GM18508 (cell line): ENCODE measurements around the gene EN2.
"Not testable (repeated sequence)": the region's sequence is repeated elsewhere in the genome, so short reads cannot be mapped to it uniquely, and the experiment has no call there.

Experiments
- ATAC-seq: cut with Tn5 transposase; IDR thresholded peaks from one replicate; pipeline ENCODE4 v1.9.1; 2021; ENCODE audit warnings: moderate number of reproducible peaks; ENCODE audit not compliant: insufficient read depth, unreplicated experiment

EN2 gene

DNA sequence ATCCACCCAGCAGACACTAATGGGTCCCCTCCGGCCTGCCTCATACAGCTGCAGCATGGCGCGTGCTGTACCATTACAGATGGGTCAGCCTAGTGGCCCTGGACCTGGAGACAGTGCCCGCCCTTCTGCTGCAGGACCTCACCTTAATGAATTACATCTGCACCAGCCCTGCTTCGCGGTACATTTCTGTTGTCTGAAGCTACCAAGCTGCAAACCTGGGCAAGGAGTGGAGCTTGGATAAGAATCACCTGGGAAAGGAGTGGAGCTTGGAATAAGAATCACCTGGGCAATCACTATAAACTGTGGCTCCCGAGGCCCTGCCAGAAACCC is 33.0 kb upstream of the EN2 start:
- no peak for ATAC-seq

GRCh38 chr7:155425887-155426286 is 32.0 kb upstream of the EN2 start:
- no peak for ATAC-seq

DNA sequence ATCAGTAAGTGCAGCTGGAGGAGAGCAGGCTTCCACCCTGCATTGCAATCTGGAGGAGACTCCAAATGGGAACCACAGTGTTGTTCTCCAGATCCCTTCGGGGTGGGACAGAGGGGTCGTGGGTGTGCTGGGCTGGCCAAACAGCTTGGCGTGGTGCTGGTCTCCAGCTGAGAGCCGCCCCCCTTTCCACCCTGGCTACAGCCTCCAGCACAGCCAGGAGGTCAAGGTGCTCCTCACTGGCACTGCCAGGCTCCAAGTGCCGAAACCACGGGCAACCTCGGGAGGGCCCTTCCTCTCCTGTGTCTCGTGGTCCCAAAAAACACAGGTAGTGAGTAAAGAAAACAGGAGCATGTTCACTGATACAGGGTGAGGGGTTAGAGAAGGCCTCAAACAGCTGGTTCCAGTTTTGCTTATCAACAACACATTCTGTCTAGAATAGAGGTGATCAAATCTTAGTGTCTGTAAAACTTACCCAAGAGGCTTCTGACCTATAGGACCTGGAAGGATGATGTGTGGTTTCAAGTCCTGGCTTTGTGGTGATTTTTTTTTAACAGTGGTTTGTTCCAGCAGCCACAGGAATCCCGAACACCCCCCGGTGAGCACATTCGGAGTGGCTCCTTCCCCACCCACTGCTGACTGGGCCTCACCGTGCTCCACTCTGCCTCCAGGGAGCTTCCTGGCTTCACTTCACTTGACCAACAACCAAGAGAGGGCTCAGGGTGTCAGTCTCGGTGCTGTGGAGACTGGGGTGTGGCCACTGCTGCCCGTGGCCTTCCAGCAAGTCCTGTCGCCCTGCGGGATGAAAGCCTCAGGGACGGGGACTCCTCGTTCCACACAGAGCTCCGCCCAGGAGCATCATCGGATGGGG is 31.2 kb upstream of the EN2 start:
- ATAC-seq = no peak

DNA sequence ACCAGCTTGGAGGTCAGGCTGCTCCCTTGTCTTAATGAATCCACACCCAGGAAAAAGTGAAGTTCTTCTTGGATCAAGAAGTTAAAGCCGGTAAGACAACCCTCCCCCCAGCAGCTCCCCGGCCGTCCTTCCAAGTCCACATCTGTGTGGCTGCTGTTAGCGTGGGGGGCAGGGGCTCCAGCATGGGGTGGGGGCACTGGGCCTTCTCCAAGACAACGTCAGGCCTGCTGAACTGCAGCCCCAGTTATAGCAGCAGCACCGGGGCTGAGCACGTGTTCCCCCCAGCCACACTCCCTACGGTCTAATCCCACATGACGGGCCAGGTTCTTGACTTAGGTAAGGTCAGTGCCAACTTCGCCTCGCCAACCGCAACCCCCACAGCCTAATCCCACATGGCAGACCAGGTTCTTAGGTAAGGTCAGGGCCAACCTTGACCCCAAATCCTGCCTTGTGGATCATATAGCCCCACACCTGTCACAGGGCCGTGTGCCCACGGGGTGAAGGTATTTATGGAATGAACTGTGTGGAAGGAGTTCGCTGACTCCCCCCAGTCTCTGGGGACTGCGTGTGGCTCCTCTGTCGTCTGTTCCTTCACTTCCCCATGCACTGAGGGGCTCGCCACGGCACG is 30.4 kb upstream of the EN2 start:
- ATAC-seq = no peak

DNA sequence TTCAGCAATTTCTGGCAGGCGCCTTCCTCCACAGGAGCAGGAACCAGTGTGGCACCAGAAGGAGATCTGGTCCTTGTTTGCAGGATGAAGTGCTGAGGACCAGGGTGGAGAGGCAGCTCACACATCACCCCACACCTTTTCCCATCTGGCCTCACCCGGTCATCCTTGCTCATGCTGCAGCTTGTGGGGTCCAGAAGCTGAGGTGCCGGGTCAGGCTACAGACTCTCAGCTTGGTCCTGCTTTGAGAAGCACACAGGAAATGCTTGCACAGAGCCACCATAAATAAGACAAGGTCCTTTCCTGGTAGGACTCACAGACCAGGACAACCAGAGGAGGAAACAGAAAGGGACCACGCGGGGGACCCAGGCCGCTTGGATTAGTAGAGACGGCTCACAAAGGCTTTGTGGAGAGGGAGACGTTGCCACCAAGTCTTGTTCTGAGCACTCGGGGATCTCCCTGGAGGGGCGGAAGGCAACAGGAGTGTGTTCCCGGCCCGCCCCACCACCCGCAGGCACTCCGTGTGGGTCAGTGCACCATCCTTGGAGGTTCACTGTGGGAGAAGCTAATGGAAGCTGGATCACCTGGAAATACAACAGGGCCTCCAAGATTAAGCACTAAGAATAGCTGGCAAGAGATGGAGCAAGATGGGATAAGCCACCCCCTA is 29.6 kb upstream of the EN2 start:
- no peak for ATAC-seq

GRCh38 chr7:155429651-155430050 is 28.3 kb upstream of the EN2 start:
- ATAC-seq = no peak

DNA sequence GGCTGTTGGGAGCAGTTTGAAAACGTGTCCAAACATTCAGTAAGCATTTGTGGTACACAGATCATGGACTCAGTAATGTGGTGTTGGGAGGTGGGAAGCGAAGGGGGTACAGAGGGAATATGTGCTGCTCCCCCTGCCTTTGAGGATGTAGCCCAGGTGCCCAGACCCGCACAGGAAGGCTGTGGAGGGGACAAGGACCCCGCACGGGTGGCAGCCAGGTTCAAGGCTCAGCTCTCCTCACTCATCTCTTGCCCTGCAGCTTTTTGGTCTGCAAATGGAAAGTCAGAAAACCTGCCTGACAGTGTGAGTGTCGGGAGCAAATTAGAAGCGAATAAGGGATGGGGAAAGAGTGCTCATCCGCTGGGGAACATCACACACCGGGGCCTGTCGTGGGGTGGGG is 27.3 kb upstream of the EN2 start:
- no peak for ATAC-seq

GRCh38 chr7:155431231-155431630 is 26.7 kb upstream of the EN2 start:
- no peak for ATAC-seq

GRCh38 chr7:155431711-155432110 is 26.2 kb upstream of the EN2 start:
- ATAC-seq = no peak

DNA sequence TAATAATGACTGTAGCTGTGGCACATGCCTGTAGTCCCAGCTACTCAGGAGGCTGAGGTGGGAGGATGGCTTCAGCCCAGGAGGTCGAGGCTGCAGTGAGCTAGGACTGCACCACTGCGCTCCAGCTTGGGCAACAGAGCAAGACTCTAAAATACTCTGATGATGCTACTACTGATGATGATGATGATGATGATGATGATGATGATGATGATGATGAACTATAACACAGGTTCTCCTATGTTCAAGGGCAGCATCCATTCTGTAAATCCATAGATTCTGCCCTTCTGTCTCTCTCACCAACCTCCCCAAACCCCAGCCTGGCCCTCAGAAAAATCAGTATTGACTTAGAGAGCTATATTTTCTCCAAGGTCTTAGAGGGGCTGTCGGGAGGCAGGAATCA is 22.8 kb upstream of the EN2 start:
- ATAC-seq = no peak

- ATAC-seq = no peak
Measured at GRCh38 chr7:155437836-155438235, 20.1 kb upstream of the EN2 start.

DNA sequence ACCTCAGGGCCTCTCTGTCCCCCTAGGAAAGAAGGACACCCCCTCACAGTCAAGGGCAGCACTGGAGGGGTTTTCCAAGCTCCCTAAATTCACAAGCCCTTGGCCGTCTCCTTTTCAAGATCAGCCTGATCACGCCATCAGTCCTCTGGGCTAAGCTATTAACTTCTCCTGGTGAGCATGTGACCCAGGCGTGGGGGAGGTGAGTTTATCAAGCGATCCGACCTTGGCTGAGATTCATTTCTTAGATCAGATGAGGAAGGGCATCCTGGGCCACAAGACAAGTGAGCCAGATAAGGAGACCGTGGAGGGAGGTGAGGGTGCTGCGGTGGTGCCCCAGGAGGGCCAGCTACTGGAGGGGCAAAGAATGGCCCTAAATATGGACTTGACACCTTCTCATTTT is 19.2 kb upstream of the EN2 start:
- no peak for ATAC-seq

DNA sequence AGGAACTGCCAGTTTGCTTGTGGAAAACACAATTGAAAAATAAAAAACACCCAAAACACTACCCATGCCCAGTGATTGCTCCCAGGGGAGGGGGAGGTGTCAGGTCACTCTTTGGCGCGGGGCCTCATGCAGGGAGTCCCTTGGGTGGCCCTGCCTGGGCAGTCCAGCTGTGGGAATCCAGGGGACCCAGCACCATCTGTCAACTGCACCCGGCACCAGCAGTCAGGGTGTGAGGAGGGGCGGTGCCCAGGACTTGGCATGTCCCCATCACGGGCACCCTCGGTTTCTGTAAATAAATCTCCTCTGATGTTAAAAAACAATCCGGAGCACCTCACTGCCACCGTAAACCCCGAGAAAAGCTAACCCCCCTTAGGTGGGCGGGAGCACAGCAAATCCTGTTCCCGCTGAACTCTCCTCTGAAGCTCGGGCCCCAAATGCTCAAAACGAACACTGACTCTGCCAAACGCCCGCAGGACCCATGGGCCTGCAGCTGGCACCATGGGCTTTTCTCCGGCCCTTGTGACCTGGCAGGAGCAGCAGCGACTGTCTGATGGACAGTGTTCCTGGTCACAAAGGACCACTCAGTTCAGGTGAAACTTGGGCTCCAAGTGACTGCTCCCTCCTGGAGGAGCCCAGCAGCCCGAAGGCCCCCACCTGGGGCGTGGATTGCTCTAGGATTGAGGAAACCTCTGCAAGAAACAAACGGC is 18.5 kb upstream of the EN2 start:
- ATAC-seq = no peak

- ATAC-seq = no peak
Measured at GRCh38 chr7:155440018-155440410, 17.9 kb upstream of the EN2 start.

DNA sequence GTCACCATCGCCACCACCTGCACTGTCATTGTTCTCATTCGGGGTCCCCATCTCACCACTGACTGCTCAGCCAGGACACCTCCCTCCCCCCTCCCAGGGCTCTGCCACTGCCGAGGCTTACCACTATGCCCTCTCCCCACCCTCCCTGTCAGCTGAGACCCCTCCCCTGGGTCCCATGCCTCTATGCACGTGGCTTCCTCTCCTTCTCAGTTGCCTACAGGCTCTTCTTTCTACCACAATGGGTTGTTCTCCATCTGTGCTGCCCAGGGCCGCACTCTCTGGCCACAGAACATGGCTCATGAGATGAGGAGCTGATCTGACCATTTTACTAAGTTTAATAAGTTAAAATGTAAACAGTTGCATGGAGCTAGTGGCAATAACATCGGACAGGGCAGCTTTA is 16.1 kb upstream of the EN2 start:
- no peak for ATAC-seq

- no peak for ATAC-seq
Measured at GRCh38 chr7:155444746-155445145, 13.2 kb upstream of the EN2 start.

- not testable (repeated sequence) for ATAC-seq
Measured at GRCh38 chr7:155445606-155446005, 12.3 kb upstream of the EN2 start.

- ATAC-seq = no peak
Measured at GRCh38 chr7:155447603-155448002, 10.3 kb upstream of the EN2 start.

DNA sequence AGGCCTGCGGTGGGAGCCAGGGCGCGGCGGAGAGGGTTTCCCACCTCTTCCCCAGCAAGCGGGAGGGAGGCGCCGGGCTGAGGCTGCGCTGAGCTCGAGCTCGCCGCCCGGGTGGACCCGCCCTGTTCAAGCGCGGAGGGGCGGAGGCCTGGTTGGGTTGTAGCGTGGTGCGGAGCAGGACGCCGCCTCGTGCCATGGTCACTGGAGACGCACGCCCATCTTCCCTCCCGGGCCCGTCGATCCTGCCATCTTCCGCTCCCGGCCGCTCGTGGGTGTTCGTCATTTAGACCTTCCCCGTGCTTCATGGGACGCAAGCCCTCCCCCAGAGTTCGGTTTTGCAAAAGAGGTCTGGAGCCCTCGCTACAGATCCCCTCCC is 9.3 kb upstream of the EN2 start:
- no peak for ATAC-seq

DNA sequence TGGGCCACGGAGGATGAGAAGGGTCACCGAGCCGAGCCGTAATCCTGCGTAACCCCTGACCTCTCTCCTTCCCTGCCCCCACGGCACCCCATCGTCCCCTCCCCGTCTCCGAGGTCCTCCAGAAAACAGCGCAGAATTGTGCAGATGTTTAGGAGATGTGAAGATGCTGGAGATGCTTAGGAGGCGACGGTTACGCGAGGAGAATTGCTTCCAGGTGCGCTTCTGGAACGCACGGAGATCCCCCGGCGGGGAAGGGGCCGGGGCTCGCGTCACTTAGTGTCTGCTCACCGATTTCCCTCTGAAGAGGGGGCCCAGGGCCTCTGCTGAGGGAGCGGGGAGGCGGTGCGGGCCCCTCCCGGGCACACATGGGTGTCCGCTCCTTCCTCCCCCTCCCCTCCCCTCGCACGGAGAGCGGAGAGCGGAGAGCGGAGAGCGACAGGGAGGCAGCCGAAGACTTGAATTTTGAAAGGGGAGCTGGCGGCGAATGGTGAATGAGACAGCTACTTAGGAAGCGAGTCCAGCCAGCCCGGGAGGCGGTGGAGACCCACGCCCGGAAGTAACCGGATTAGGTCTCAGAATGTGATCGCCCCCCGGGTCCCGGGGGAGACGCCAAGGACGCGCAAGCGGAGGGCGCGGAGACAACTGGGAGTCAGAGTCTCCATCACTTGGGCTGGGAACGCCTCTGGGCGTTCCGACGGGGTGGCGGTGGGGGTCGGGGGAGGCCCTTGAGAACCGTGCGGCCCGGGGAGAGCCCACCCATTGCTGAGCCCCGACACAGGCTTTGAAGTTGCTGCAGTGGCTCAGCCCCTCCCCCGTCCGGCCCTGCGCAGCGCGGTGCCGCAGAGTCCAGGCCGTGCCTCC is 8.7 kb upstream of the EN2 start:
- ATAC-seq = no peak
